Measurements from ENCODE around the gene TSPAN1.
A peak's percentile ranks its signal among the peaks of the same experiment; 100 is the strongest.

Gene TSPAN1

GRCh38 chr1:46197964-46198811, 23.3 kb downstream of the TSPAN1 start, which contains the start of gene POMGNT1:
Gene POMGNT1, minus strand, starts transcription at chr1:46198434. Its CDS starts 613 bp downstream, at chr1:46197821.
- TF ChIP-seq CTCF (conservative IDR thresholded peaks at IDR 0.05; ENCODE audit: control insufficient read depth, insufficient read depth, low read depth, low read length): no peak
- H3K4me3 ChIP-seq (ENCODE audit: control insufficient read depth, low read depth, low read length): peak within 1 kb of the TSS; percentile 86
- peak; percentile 41 for DNase-seq (ENCODE audit: low read depth)

GRCh38 chr1:46199233-46199749, 24.4 kb downstream of the TSPAN1 start:
- no peak for TF ChIP-seq CTCF (conservative IDR thresholded peaks at IDR 0.05; ENCODE audit: control insufficient read depth, insufficient read depth, low read depth, low read length)
- no peak for DNase-seq (ENCODE audit: low read depth)
- peak overlapping the region; percentile 80 for H3K4me3 ChIP-seq (ENCODE audit: control insufficient read depth, low read depth, low read length)

GRCh38 chr1:46203738-46204405, 29.0 kb downstream of the TSPAN1 start:
- TF ChIP-seq CTCF (conservative IDR thresholded peaks at IDR 0.05; ENCODE audit: control insufficient read depth, insufficient read depth, low read depth, low read length): no peak
- DNase-seq (ENCODE audit: low read depth): no peak
- peak overlapping the region; percentile 88 for H3K4me3 ChIP-seq (ENCODE audit: control insufficient read depth, low read depth, low read length)

- peak overlapping the region; percentile 88 for H3K4me3 ChIP-seq (ENCODE audit: control insufficient read depth, low read depth, low read length)
- DNase-seq (ENCODE audit: low read depth): no peak
- no peak for TF ChIP-seq CTCF (conservative IDR thresholded peaks at IDR 0.05; ENCODE audit: control insufficient read depth, insufficient read depth, low read depth, low read length)
Measured at GRCh38 chr1:46204406-46204742, 29.5 kb downstream of the TSPAN1 start.

- no peak for DNase-seq (ENCODE audit: low read depth)
- no peak for TF ChIP-seq CTCF (conservative IDR thresholded peaks at IDR 0.05; ENCODE audit: control insufficient read depth, insufficient read depth, low read depth, low read length)
- H3K4me3 ChIP-seq (ENCODE audit: control insufficient read depth, low read depth, low read length): no peak overlapping the region
Measured at GRCh38 chr1:46205141-46205540, 30.3 kb downstream of the TSPAN1 start.

GRCh38 chr1:46205791-46206190, 30.9 kb downstream of the TSPAN1 start:
- TF ChIP-seq CTCF (conservative IDR thresholded peaks at IDR 0.05; ENCODE audit: control insufficient read depth, insufficient read depth, low read depth, low read length): no peak
- no peak for DNase-seq (ENCODE audit: low read depth)
- H3K4me3 ChIP-seq (ENCODE audit: control insufficient read depth, low read depth, low read length): no peak overlapping the region

All from fibroblast of mammary gland (primary cell).